ENCODE results near the gene ZNF134. TPM values are rescaled to one million over a fixed set of nuclear protein-coding genes. Genes with fewer than 3 reads are reported as not detected.

The ZNF134 gene
- 14.6 and 32.0 TPM in 2 replicates for total RNA-seq

GRCh38 chr19:57613941-57614743 lies at the start of gene ZNF134:
Gene ZNF134, plus strand, starts transcription at chr19:57614242. Its CDS starts 5,227 bp downstream, at chr19:57619469.

GRCh38 chr19:57578487-57579205 lies 35.4 kb upstream of the ZNF134 start, which contains the start of gene ZNF416:
Gene ZNF416, minus strand, starts transcription at chr19:57578911. Its CDS starts 207 bp downstream, at chr19:57578704.

GRCh38 chr19:57583521-57584416 lies 30.3 kb upstream of the ZNF134 start, which contains the start of gene ZIK1:
Gene ZIK1, plus strand, starts transcription at chr19:57584145. Its CDS starts 212 bp downstream, at chr19:57584357.

GRCh38 chr19:57599761-57600383 lies 14.2 kb upstream of the ZNF134 start, which contains the start of gene ZNF530:
Gene ZNF530, plus strand, starts transcription at chr19:57599885. Its CDS starts 4,461 bp downstream, at chr19:57604346.

GRCh38 chr19:57632987-57633831 lies 19.2 kb downstream of the ZNF134 start, which contains the start of gene ZNF211:
Gene ZNF211, plus strand, starts transcription at chr19:57633168. Its CDS starts 179 bp downstream, at chr19:57633347.

GRCh38 chr19:57668635-57669034 lies 54.6 kb downstream of the ZNF134 start, which contains the start of gene ZSCAN4:
Gene ZSCAN4, plus strand, starts transcription at chr19:57668935. Its CDS starts 7,211 bp downstream, at chr19:57676146.

Other genes starting within 250 kb of the ZNF134 start
- 7.9 and 12.2 TPM in 2 replicates for gene ZNF548, start 224.4 kb upstream of the ZNF134 start, total RNA-seq
- gene ZNF17, start 203.1 kb upstream of the ZNF134 start, total RNA-seq, result 2.6 and 2.8 TPM in 2 replicates
- 10.6 and 17.5 TPM in 2 replicates for gene ZNF749, start 178.9 kb upstream of the ZNF134 start, total RNA-seq
- 0.28 and 0.33 TPM in 2 replicates for gene VN1R1, start 157.1 kb upstream of the ZNF134 start, total RNA-seq
- 6.4 and 11.4 TPM in 2 replicates for gene ZNF772, start 136.7 kb upstream of the ZNF134 start, total RNA-seq
- gene ZNF419, start 126.5 kb upstream of the ZNF134 start, total RNA-seq, result 5.9 and 7.2 TPM in 2 replicates
- 6.2 and 6.9 TPM in 2 replicates for gene ZNF773, start 114.3 kb upstream of the ZNF134 start, total RNA-seq
- gene ZNF549, start 86.9 kb upstream of the ZNF134 start, total RNA-seq, result 2.9 and 3.9 TPM in 2 replicates
- gene ZNF550, start 54.4 kb upstream of the ZNF134 start, total RNA-seq, result 4.7 TPM in 2 replicates
- 4.8 and 5.1 TPM in 2 replicates for gene ZNF416, start 35.3 kb upstream of the ZNF134 start, total RNA-seq
- 3.3 and 3.9 TPM in 2 replicates for gene ZIK1, start 30.1 kb upstream of the ZNF134 start, total RNA-seq
- 3.9 and 4.8 TPM in 2 replicates for gene ZNF530, start 14.4 kb upstream of the ZNF134 start, total RNA-seq
- gene ZNF211, start 18.9 kb downstream of the ZNF134 start, total RNA-seq, result 8.5 and 9.7 TPM in 2 replicates
- not detected in 2 replicates for gene ZSCAN4, start 54.7 kb downstream of the ZNF134 start, total RNA-seq
- gene ZNF551, start 67.7 kb downstream of the ZNF134 start, total RNA-seq, result 3.3 and 7.1 TPM in 2 replicates
- gene ZNF154, start 95.0 kb downstream of the ZNF134 start, total RNA-seq, result 0.28 and 0.85 TPM in 2 replicates
- gene ZNF671, start 113.4 kb downstream of the ZNF134 start, total RNA-seq, result 1.8 and 2.8 TPM in 2 replicates
- gene ZNF776, start 132.6 kb downstream of the ZNF134 start, total RNA-seq, result 3.1 and 5.6 TPM in 2 replicates
- gene ZNF586, start 155.4 kb downstream of the ZNF134 start, total RNA-seq, result 9.7 and 17.6 TPM in 2 replicates
- 5.3 and 8.7 TPM in 2 replicates for gene ZNF552, start 200.7 kb downstream of the ZNF134 start, total RNA-seq
- 11.4 and 12.8 TPM in 2 replicates for gene ZNF587B, start 216.1 kb downstream of the ZNF134 start, total RNA-seq
- gene ZNF587, start 235.6 kb downstream of the ZNF134 start, total RNA-seq, result 9.0 and 9.9 TPM in 2 replicates

Data from airway epithelial cell (primary cell).